ENCODE measurements around the gene IL27RA.

DNA sequence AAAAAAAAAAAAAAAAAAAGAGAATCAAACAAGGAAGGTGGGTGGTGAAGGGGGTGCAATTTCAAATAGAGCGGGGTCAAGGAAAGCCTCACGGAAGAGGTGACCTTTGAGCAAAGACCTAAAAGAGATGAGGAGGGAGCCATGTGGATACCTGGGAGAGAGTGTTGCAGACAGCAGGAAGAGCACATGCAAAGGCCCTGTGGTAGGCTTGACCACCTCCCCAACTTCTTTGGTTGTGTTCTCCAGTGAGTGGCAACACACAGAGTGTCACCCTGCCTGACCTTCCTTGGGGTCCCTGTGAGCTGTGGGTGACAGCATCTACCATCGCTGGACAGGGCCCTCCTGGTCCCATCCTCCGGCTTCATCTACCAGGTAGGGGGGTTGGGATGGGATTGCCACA, 18.9 kb downstream of the IL27RA start:
- TF ChIP-seq, protein P1, sequence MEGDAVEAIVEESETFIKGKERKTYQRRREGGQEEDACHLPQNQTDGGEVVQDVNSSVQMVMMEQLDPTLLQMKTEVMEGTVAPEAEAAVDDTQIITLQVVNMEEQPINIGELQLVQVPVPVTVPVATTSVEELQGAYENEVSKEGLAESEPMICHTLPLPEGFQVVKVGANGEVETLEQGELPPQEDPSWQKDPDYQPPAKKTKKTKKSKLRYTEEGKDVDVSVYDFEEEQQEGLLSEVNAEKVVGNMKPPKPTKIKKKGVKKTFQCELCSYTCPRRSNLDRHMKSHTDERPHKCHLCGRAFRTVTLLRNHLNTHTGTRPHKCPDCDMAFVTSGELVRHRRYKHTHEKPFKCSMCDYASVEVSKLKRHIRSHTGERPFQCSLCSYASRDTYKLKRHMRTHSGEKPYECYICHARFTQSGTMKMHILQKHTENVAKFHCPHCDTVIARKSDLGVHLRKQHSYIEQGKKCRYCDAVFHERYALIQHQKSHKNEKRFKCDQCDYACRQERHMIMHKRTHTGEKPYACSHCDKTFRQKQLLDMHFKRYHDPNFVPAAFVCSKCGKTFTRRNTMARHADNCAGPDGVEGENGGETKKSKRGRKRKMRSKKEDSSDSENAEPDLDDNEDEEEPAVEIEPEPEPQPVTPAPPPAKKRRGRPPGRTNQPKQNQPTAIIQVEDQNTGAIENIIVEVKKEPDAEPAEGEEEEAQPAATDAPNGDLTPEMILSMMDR (IDR thresholded peaks at IDR 0.05), result no peak
- no peak for TF ChIP-seq FOSL2 (IDR thresholded peaks at IDR 0.05)
- no peak for TF ChIP-seq FOSL2 (CRISPR knock-in tag; IDR thresholded peaks at IDR 0.05)
- TF ChIP-seq ZC3H11A (IDR thresholded peaks at IDR 0.05), result no peak
- no peak for TF ChIP-seq EP300 (IDR thresholded peaks at IDR 0.05)

Measured in A549 (cell line).